Measurements from ENCODE around the gene MSX1. TPM values are rescaled to one million over a fixed set of nuclear protein-coding genes. Genes with fewer than 3 reads are reported as not detected.

Gene MSX1
- total and polyA plus RNA-seq, 2 donors (not counting 3 experiments of a cell fraction or from before 2014, with no cell fraction given), result 5.0 to 6.2 TPM

DNA sequence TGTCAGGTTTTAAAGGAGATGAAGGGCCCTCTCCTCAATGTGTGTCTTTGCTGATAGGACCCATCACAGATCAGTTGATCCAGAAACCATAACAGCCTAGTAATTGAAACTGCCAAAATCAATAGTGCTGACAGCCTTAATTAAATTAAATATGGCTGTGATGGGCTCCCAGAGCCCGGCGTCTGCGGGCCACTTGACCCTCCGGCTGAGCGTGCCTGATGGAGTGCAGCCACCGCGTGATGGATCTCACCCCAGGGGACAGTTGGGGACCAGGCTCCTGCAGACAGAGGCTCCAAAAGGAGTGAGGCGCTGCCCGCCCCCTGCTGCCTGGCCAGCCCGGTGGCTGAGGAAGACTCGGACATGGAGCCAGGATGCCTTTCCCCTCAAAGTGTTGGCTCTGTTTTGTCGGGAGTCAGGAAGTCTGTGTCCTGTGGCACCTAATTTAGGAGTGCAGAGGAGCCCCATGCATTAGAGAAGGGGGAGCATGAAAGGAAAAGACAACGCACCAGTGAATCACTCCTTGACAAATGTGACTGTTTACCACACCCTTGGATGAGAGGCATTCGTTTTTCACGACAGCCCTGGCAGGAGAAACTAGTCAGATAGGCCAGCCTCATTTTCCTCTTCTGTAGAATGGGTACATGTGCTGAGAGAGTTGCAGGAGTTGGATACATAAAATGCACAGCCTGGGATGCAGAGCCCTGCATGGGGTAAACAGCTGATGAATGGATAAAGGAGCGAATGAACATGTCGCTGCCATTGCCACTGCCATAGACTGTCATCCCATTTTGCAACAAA lies 40.9 kb upstream of the MSX1 start:
- Histone ChIP-seq H3K9ac (replicated peaks; ENCODE audit: extremely low read depth, insufficient read depth, low read length) (no peak overlapping the region), H2AFZ (ENCODE audit: low read depth, low read length) (no peak overlapping the region), H4K20me1 (replicated peaks; ENCODE audit: control insufficient read depth, extremely low read depth, insufficient read depth, low read length) (no peaks in the 10 kb centered on the region), H3K36me3 (ENCODE audit: control insufficient read depth in 2 of 2, extremely low read depth in 1 of 2, insufficient read depth in 2 of 2, low read length in 2 of 2) (no peaks in the 10 kb centered on the region), H3K4me1 (ENCODE audit: control insufficient read depth, extremely low read depth, insufficient read depth, low read length) (no peaks in the 10 kb centered on the region), H3K9me3 (replicated peaks; ENCODE audit: control insufficient read depth, insufficient read depth, low read length) (no peaks in the 10 kb centered on the region), H3K79me2 (ENCODE audit: control insufficient read depth, insufficient read depth, low read length) (no peaks in the 10 kb centered on the region), H3K4me3 (replicated peaks in 1 of 3; ENCODE audit: insufficient read depth in 1 of 3, low read depth in 1 of 3, low read length in 3 of 3) (no peak overlapping the region), H3K9me1 (replicated peaks; ENCODE audit: control insufficient read depth, extremely low read depth, insufficient read depth, low read length) (no peaks in the 10 kb centered on the region), H3K27me3 (ENCODE audit: control insufficient read depth in 2 of 2, insufficient read depth in 2 of 2, low read length in 2 of 2) (no peaks in the 10 kb centered on the region), H3K27ac (ENCODE audit: insufficient read depth, low read depth, low read length) (no peak overlapping the region), H3K4me2 (ENCODE audit: insufficient read depth, low read length) (no peak overlapping the region)
- ChIA-PET CTCF (no interaction called here), POLR2A (no interaction called here)
- dilution Hi-C loops (cut with MboI; ENCODE audit: extremely low pct_ligation_motif_present, low sequenced_read_pairs), result no loop called here
- DNase-seq (ENCODE audit: low read depth, low spot score), result no peak
- no peak for TF ChIP-seq GATA2 (IDR thresholded peaks at IDR 0.05; ENCODE audit: insufficient read depth, insufficient read length, low read depth, low read length)
- FAIRE-seq, result no peak
- no TSS peak for BruUV-seq (replicated peaks)
- intact Hi-C loops (cut with micrococcal nuclease), result no loop called here

DNA sequence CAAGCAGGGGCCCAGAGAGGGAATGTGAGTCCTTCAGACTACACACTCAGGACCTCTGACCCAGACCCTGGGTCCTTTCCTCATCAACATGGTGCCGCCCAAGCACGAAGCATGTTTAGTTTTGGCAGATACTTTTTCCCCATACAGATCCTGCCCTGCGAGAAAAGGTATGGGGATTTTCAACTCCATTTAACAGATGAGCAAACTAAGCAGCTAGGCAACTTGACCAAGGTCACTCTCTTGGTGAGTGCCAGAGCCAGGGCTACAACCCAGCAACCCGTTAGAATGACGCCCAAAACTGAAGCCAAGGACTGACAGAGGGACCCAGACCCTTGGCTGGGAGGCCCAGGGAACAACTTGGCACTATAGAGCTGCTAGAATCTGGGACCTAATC lies 40.3 kb upstream of the MSX1 start:
- no peak overlapping the region for H3K27ac ChIP-seq (ENCODE audit: insufficient read depth, low read depth, low read length)
- no peak for FAIRE-seq
- BruUV-seq (replicated peaks), result no TSS peak
- dilution Hi-C loops (cut with MboI; ENCODE audit: extremely low pct_ligation_motif_present, low sequenced_read_pairs) (no loop called here), intact Hi-C loops (cut with micrococcal nuclease) (no loop called here)
- no peak overlapping the region for H3K4me2 ChIP-seq (ENCODE audit: insufficient read depth, low read length)
- ChIA-PET CTCF (interaction anchor here (1.0 kb wide), 1 partner anchor 10 kb away, joined by 3 read pairs; no protein-coding TSS in a partner anchor), POLR2A (no interaction called here)
- no peak overlapping the region for H2AFZ ChIP-seq (ENCODE audit: low read depth, low read length)
- TF ChIP-seq FOS (IDR thresholded peaks at IDR 0.05; ENCODE audit: borderline replicate concordance, insufficient read depth, low read length), result no peak
- TF ChIP-seq, protein P1, sequence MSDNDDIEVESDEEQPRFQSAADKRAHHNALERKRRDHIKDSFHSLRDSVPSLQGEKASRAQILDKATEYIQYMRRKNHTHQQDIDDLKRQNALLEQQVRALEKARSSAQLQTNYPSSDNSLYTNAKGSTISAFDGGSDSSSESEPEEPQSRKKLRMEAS (IDR thresholded peaks at IDR 0.05; ENCODE audit: insufficient read depth, insufficient read length), result no peak
- H3K9ac ChIP-seq (replicated peaks; ENCODE audit: extremely low read depth, insufficient read depth, low read length), result no peak overlapping the region
- no peak for DNase-seq (ENCODE audit: low read depth, low spot score)
- H4K20me1 ChIP-seq (replicated peaks; ENCODE audit: control insufficient read depth, extremely low read depth, insufficient read depth, low read length), result no peaks in the 10 kb centered on the region
- no peaks in the 10 kb centered on the region for H3K9me1 ChIP-seq (replicated peaks; ENCODE audit: control insufficient read depth, extremely low read depth, insufficient read depth, low read length)
- no peaks in the 10 kb centered on the region for H3K27me3 ChIP-seq (ENCODE audit: control insufficient read depth in 2 of 2, insufficient read depth in 2 of 2, low read length in 2 of 2)
- H3K4me3 ChIP-seq (replicated peaks in 1 of 3; ENCODE audit: insufficient read depth in 1 of 3, low read depth in 1 of 3, low read length in 3 of 3), result no peak overlapping the region
- H3K9me3 ChIP-seq (replicated peaks; ENCODE audit: control insufficient read depth, insufficient read depth, low read length), result no peaks in the 10 kb centered on the region
- no peaks in the 10 kb centered on the region for H3K79me2 ChIP-seq (ENCODE audit: control insufficient read depth, insufficient read depth, low read length)
- no peaks in the 10 kb centered on the region for H3K36me3 ChIP-seq (ENCODE audit: control insufficient read depth in 2 of 2, extremely low read depth in 1 of 2, insufficient read depth in 2 of 2, low read length in 2 of 2)
- H3K4me1 ChIP-seq (ENCODE audit: control insufficient read depth, extremely low read depth, insufficient read depth, low read length), result no peaks in the 10 kb centered on the region
